SK-N-SH (cell line): ENCODE measurements around the gene SEC14L6. TPM values are rescaled to one million over a fixed set of nuclear protein-coding genes. Genes with fewer than 3 reads are reported as not detected.

ENCODE experiments used
- CTCF ChIA-PET: fragments of 300-600, 350-600 bp; formaldehyde crosslinking; extraction: SDS; loops from one replicate; lab custom pipeline; 2021; lab: Yijun Ruan, JAX
- POLR2A ChIA-PET: fragments of 350-600 bp; sonication (Branson Sonifier 250); formaldehyde crosslinking; extraction: SDS; loops from one replicate; lab custom pipeline; 2020; ENCODE audit warnings: antibody characterized with exemption, inconsistent platforms; lab: Yijun Ruan, JAX
- DNase-seq: peaks from one replicate; pipeline ENCODE4 v3.0.0; 2012
- H2AFZ ChIP-seq: fragments of 200-600 bp; sonication (generic); 2 replicates; pipeline ENCODE4 v1.8.1; 2016; ENCODE audit warnings: antibody characterized with exemption, mild to moderate bottlenecking, low read depth
- H3F3A ChIP-seq: fragments of 200-600 bp; sonication (generic); replicated peaks from 2 replicates; pipeline ENCODE3; 2016; ENCODE audit warnings: antibody characterized with exemption, mild to moderate bottlenecking; ENCODE audit not compliant: insufficient read depth
- H3K27ac ChIP-seq, 2 experiments: fragments of 200-500 bp in 1 of 2; fragments of 200-600 bp in 1 of 2; sonication (Bioruptor generic) in 1 of 2; sonication (generic), shearing (Covaris generic) in 1 of 2; 2 replicates each; pipeline versions ENCODE4 v1.5.1 to v1.6.1; 2014 to 2016; ENCODE audit warnings: low read depth in 2 of 2, inconsistent platforms in 1 of 2, low read length in 1 of 2, mild to moderate bottlenecking in 1 of 2, mixed read lengths in 1 of 2
- H3K27me3 ChIP-seq: fragments of 200-600 bp; sonication (generic), shearing (Covaris generic); 2 replicates; pipeline ENCODE4 v1.6.1; 2016; ENCODE audit warnings: mixed run types; ENCODE audit not compliant: insufficient read depth
- H3K36me3 ChIP-seq, 2 experiments: fragments of 200-500 bp in 1 of 2; fragments of 200-600 bp in 1 of 2; sonication (Bioruptor generic) in 1 of 2; sonication (generic) in 1 of 2; replicated peaks in 1 of 2; 2 replicates each; pipeline versions ENCODE3 to v1.5.1; 2014 to 2016; ENCODE audit warnings: low read length in 1 of 2, mild to moderate bottlenecking in 1 of 2; ENCODE audit not compliant: insufficient read depth in 2 of 2, control insufficient read depth in 1 of 2
- H3K4me1 ChIP-seq, 2 experiments: fragments of 200-500 bp in 1 of 2; fragments of 200-600 bp in 1 of 2; sonication (Bioruptor generic) in 1 of 2; sonication (generic), shearing (Covaris generic) in 1 of 2; 2 replicates each; pipeline versions ENCODE4 v1.5.1 to v1.6.1; 2014 to 2016; ENCODE audit warnings: low read depth in 1 of 2, low read length in 1 of 2, mixed run types in 1 of 2; ENCODE audit not compliant: insufficient read depth in 2 of 2, control insufficient read depth in 1 of 2
- H3K4me2 ChIP-seq: fragments of 200-600 bp; sonication (generic), shearing (Covaris generic); 2 replicates; pipeline ENCODE4 v1.6.1; 2017; ENCODE audit warnings: mixed run types
- H3K4me3 ChIP-seq, 2 experiments: fragments of 200-500 bp in 1 of 2; fragments of 200-600 bp in 1 of 2; sonication (Bioruptor generic) in 1 of 2; sonication (generic), shearing (Covaris generic) in 1 of 2; 2 replicates each; pipeline versions ENCODE4 v1.5.1 to v1.8.1; 2014 to 2016; ENCODE audit warnings: low read depth in 2 of 2, inconsistent platforms in 1 of 2, low read length in 1 of 2, mild to moderate bottlenecking in 1 of 2, mixed read lengths in 1 of 2, moderate library complexity in 1 of 2
- H3K79me2 ChIP-seq: fragments of 200-600 bp; sonication (generic); 2 replicates; pipeline ENCODE4 v1.8.1; 2017; ENCODE audit warnings: mild to moderate bottlenecking; ENCODE audit not compliant: insufficient read depth
- H3K9ac ChIP-seq: fragments of 200-600 bp; sonication (generic); 2 replicates; pipeline ENCODE4 v1.6.1; 2017; ENCODE audit warnings: mixed run types
- H3K9me2 ChIP-seq: fragments of 200-600 bp; sonication (generic); 2 replicates; pipeline ENCODE4 v1.6.1; 2017; ENCODE audit warnings: mixed run types
- H3K9me3 ChIP-seq: fragments of 200-600 bp; sonication (generic); 2 replicates; pipeline ENCODE4 v1.6.1; 2017; ENCODE audit warnings: mixed run types, mild to moderate bottlenecking, moderate library complexity
- H4K20me1 ChIP-seq: fragments of 200-600 bp; sonication (generic); 2 replicates; pipeline ENCODE4 v1.6.1; 2017; ENCODE audit warnings: mild to moderate bottlenecking, mixed run types; ENCODE audit not compliant: insufficient read depth
- CHD2 ChIP-seq: fragments of 150-350 bp; IDR thresholded peaks from 2 replicates; pipeline ENCODE4 v1.6.1; 2018; ENCODE audit warnings: low read length; ENCODE audit not compliant: partially characterized antibody
- CTCF ChIP-seq: fragments of 200-600 bp; sonication (generic); IDR thresholded peaks from 2 replicates; pipeline ENCODE4 v1.6.1; 2017; ENCODE audit warnings: antibody characterized with exemption, mild to moderate bottlenecking, moderate library complexity
- EZH2phosphoT487 ChIP-seq: fragments of 200-600 bp; sonication (generic); IDR thresholded peaks from 2 replicates; pipeline ENCODE4 v1.6.1; 2017; ENCODE audit warnings: low read depth, mixed run types, mild to moderate bottlenecking, antibody characterized with exemption, moderate library complexity, borderline replicate concordance
- FOXJ3 ChIP-seq: sonication (generic); formaldehyde crosslinking; IDR thresholded peaks from 2 replicates; pipeline ENCODE4 v1.5.1; 2020; ENCODE audit warnings: mild to moderate bottlenecking, missing genetic modification reagents
- MAX ChIP-seq: IDR thresholded peaks from 2 replicates; pipeline ENCODE4 v1.4.0; 2012; ENCODE audit warnings: low read depth
- NFIC ChIP-seq: IDR thresholded peaks from 2 replicates; pipeline ENCODE4 v1.4.0; 2012; ENCODE audit warnings: borderline replicate concordance
- NRF1 ChIP-seq: IDR thresholded peaks from 2 replicates; pipeline ENCODE4 v1.6.1; 2012; ENCODE audit warnings: low read depth, mild to moderate bottlenecking, low read length
- RXRA ChIP-seq: IDR thresholded peaks from 2 replicates; pipeline ENCODE4 v1.4.0; 2012; ENCODE audit warnings: low read depth, mild to moderate bottlenecking, borderline replicate concordance
- TAF1 ChIP-seq: IDR thresholded peaks from 2 replicates; pipeline ENCODE4 v1.6.1; 2012; ENCODE audit warnings: low read depth, mild to moderate bottlenecking, low read length, moderate library complexity, borderline replicate concordance
- USF2 ChIP-seq: fragments of 150-350 bp; IDR thresholded peaks from 2 replicates; pipeline ENCODE4 v1.6.1; 2017; ENCODE audit warnings: antibody characterized with exemption, low read length, low read depth, borderline replicate concordance
- YY1 ChIP-seq: IDR thresholded peaks from 2 replicates; pipeline ENCODE4 v1.4.0; 2012; ENCODE audit warnings: low read depth, mild to moderate bottlenecking
- WGBS: methylation state at CpG from one replicate; pipeline ENCODE4 v1.1.6; 2017; ENCODE audit warnings: low lambda C conversion rate; 5-methylcytosine and 5-hydroxymethylcytosine counted together
- polyA plus RNA-seq, 3 experiments: library from polyadenylated mRNA; depleted of rRNA; stranded (reverse); fragments of >200 nt; gene quantifications; 2 replicates each; pipeline ENCODE4 v1.2.3, GENCODE V29; 2012
- TF ChIP-seq, protein P1 (sequence below): fragments of 150-350 bp; IDR thresholded peaks from 2 replicates; pipeline ENCODE4 v1.6.1; 2016; ENCODE audit warnings: mild to moderate bottlenecking, low read depth, low read length
- TF ChIP-seq, protein P2 (sequence below): IDR thresholded peaks from 2 replicates; pipeline ENCODE4 v1.6.1; 2012; ENCODE audit warnings: mild to moderate bottlenecking, low read depth, low read length, moderate library complexity

The SEC14L6 gene
- polyA plus RNA-seq, 1 of the 3 experiments (the other 2 are of a cell fraction), result not detected

DNA sequence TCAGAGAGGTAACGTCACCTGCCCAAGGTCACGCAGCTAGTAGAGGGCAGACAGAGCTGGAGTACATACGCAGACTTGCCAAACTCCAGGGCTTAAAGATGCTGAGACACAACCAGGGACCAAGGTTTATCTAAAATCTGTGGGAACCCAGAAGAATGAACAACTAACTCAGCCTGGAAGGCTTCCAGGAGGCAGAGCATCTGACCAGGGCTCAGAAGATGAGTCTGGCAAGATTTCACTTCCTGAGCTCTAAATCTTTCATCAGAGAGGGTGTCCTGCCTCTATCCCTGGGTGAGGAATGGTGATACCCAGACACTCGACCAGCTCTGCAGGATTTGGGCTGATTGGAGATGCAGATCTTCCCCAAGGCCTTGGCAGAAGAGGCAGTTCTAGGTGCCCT lies 18.8 kb upstream of the SEC14L6 start:
- H3K4me3 ChIP-seq, result no peak overlapping the region
- no peaks in the 10 kb centered on the region for H3F3A ChIP-seq
- peak; percentile 28; the same call in 1 of the 2 replicates for TF ChIP-seq NFIC
- TF ChIP-seq, protein P1, sequence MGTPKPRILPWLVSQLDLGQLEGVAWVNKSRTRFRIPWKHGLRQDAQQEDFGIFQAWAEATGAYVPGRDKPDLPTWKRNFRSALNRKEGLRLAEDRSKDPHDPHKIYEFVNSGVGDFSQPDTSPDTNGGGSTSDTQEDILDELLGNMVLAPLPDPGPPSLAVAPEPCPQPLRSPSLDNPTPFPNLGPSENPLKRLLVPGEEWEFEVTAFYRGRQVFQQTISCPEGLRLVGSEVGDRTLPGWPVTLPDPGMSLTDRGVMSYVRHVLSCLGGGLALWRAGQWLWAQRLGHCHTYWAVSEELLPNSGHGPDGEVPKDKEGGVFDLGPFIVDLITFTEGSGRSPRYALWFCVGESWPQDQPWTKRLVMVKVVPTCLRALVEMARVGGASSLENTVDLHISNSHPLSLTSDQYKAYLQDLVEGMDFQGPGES, result no peak
- DNase-seq, result no peak
- peaks cover 0 to 19% of the 10 kb centered on the region in 2 experiments; a peak in 1 of 4 replicates for H3K4me1 ChIP-seq
- H3K9me2 ChIP-seq, result no peaks in the 10 kb centered on the region
- H4K20me1 ChIP-seq, result no peaks in the 10 kb centered on the region
- no peaks in the 10 kb centered on the region for H3K79me2 ChIP-seq
- no peak overlapping the region for H2AFZ ChIP-seq
- no peaks in the 10 kb centered on the region for H3K9me3 ChIP-seq
- H3K27ac ChIP-seq, result no peak overlapping the region
- ChIA-PET POLR2A (interaction anchor here (1.1 to 1.2 kb wide), 2 partner anchors 10 to 26 kb away, joined by 3 to 6 read pairs; partner anchors contain the start of gene PES1), CTCF (interaction anchor here (0.9 to 1.3 kb wide), 4 partner anchors 9 to 584 kb away, joined by 3 to 5 read pairs (median 3); partner anchors contain the start of gene GAL3ST1)
- no peak overlapping the region for H3K9ac ChIP-seq
- 63% methylated on average over 4 of the region's 4 CpGs for WGBS
- H3K27me3 ChIP-seq, result no peaks in the 10 kb centered on the region; the same call in 1 of the 2 replicates
- no peaks in the 10 kb centered on the region for H3K36me3 ChIP-seq
- H3K4me2 ChIP-seq, result no peak overlapping the region

DNA sequence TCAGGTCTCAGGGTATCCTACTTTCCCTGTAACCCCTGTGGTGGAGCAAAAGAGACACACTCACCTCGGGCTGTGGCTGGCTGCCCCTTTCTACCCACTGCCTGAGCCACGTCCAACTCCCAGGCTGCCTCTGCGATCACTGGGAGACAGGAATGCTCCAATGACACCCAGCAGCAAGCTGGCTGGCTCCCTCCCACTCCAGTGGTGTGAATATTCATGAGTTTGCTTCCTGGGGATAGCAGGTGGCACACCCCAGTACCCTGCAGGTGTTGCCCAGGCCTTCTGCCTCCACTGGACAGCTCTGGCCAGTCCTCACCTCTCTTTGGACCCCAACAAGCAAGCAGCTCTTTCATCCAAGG lies 18.2 kb upstream of the SEC14L6 start:
- H3K4me3 ChIP-seq, result no peak overlapping the region
- H3K9me3 ChIP-seq, result no peaks in the 10 kb centered on the region
- H3K9me2 ChIP-seq, result no peaks in the 10 kb centered on the region
- H4K20me1 ChIP-seq, result no peaks in the 10 kb centered on the region
- DNase-seq, result no peak
- no peaks in the 10 kb centered on the region; the same call in 1 of the 2 replicates for H3K27me3 ChIP-seq
- H3K4me1 ChIP-seq, result peaks cover 0 to 19% of the 10 kb centered on the region in 2 experiments; a peak in 1 of 4 replicates
- no peak overlapping the region for H3K4me2 ChIP-seq
- no peak overlapping the region for H2AFZ ChIP-seq
- no peaks in the 10 kb centered on the region for H3K36me3 ChIP-seq
- no peak for TF ChIP-seq RXRA
- TF ChIP-seq FOXJ3 (CRISPR knock-in tag), result no peak
- TF ChIP-seq CHD2, result no peak
- TF ChIP-seq NFIC, result no peak
- TF ChIP-seq, protein P1, result no peak
- no peak for TF ChIP-seq NRF1
- TF ChIP-seq, protein P2, sequence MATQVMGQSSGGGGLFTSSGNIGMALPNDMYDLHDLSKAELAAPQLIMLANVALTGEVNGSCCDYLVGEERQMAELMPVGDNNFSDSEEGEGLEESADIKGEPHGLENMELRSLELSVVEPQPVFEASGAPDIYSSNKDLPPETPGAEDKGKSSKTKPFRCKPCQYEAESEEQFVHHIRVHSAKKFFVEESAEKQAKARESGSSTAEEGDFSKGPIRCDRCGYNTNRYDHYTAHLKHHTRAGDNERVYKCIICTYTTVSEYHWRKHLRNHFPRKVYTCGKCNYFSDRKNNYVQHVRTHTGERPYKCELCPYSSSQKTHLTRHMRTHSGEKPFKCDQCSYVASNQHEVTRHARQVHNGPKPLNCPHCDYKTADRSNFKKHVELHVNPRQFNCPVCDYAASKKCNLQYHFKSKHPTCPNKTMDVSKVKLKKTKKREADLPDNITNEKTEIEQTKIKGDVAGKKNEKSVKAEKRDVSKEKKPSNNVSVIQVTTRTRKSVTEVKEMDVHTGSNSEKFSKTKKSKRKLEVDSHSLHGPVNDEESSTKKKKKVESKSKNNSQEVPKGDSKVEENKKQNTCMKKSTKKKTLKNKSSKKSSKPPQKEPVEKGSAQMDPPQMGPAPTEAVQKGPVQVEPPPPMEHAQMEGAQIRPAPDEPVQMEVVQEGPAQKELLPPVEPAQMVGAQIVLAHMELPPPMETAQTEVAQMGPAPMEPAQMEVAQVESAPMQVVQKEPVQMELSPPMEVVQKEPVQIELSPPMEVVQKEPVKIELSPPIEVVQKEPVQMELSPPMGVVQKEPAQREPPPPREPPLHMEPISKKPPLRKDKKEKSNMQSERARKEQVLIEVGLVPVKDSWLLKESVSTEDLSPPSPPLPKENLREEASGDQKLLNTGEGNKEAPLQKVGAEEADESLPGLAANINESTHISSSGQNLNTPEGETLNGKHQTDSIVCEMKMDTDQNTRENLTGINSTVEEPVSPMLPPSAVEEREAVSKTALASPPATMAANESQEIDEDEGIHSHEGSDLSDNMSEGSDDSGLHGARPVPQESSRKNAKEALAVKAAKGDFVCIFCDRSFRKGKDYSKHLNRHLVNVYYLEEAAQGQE, result no peak
- TF ChIP-seq TAF1, result no peak
- no peak for TF ChIP-seq USF2
- TF ChIP-seq EZH2phosphoT487, result no peak
- no peak for TF ChIP-seq YY1
- no peak for TF ChIP-seq CTCF
- no peak for TF ChIP-seq MAX
- H3K79me2 ChIP-seq, result no peaks in the 10 kb centered on the region
- no peak overlapping the region for H3K9ac ChIP-seq
- H3F3A ChIP-seq, result no peaks in the 10 kb centered on the region
- ChIA-PET CTCF (interaction anchor here (0.6 to 1.3 kb wide), 4 partner anchors 11 to 585 kb away, joined by 3 to 4 read pairs (median 3); no protein-coding TSS in a partner anchor), POLR2A (interaction anchor here (1.2 kb wide), 1 partner anchor 27 kb away, joined by 6 read pairs; the partner anchor contains the start of gene PES1)
- WGBS, result 37% methylated on average over 3 of the region's 3 CpGs
- H3K27ac ChIP-seq, result no peak overlapping the region
